Hepatocyte (in vitro differentiated cells): ENCODE data around the gene ENO2. TPM values are rescaled to one million over a fixed set of nuclear protein-coding genes. Genes with fewer than 3 reads are reported as not detected.
"Not testable (repeated sequence)": the region's sequence is repeated elsewhere in the genome, so short reads cannot be mapped to it uniquely, and the experiment has no call there.

Source experiments
- DNase-seq: peaks from one replicate; pipeline ENCODE4 v3.0.0-alpha.2; 2016; ENCODE audit warnings: low spot score
- H2AFZ ChIP-seq: fragments of 200-600 bp; sonication (generic); 2 replicates; pipeline ENCODE4 v1.6.0; 2016; ENCODE audit warnings: antibody characterized with exemption, mild to moderate bottlenecking
- H3K27ac ChIP-seq: fragments of 200-600 bp; sonication (generic); 2 replicates; pipeline ENCODE4 v1.5.1; 2016; ENCODE audit warnings: mild to moderate bottlenecking
- H3K27me3 ChIP-seq: fragments of 200-600 bp; sonication (generic); 2 replicates; pipeline ENCODE4 v1.6.1; 2016
- H3K36me3 ChIP-seq: fragments of 200-600 bp; sonication (generic); replicated peaks from 2 replicates; pipeline ENCODE4 v1.5.1; 2016; ENCODE audit warnings: low read depth; ENCODE audit not compliant: insufficient read depth
- H3K4me1 ChIP-seq: fragments of 200-600 bp; sonication (generic); 2 replicates; pipeline ENCODE4 v1.5.1; 2016; ENCODE audit warnings: mild to moderate bottlenecking, moderate library complexity; ENCODE audit not compliant: insufficient read depth
- H3K4me2 ChIP-seq: fragments of 200-600 bp; sonication (generic); 2 replicates; pipeline ENCODE4 v1.6.0; 2016
- H3K4me3 ChIP-seq: fragments of 200-600 bp; sonication (generic); 2 replicates; pipeline ENCODE4 v1.5.1; 2016; ENCODE audit warnings: mild to moderate bottlenecking
- H3K79me2 ChIP-seq: fragments of 200-600 bp; sonication (generic); 2 replicates; pipeline ENCODE4 v1.6.0; 2017; ENCODE audit warnings: mild to moderate bottlenecking
- H3K9me2 ChIP-seq: fragments of 200-600 bp; sonication (generic); replicated peaks from 2 replicates; pipeline ENCODE4 v1.6.0; 2017; ENCODE audit warnings: mild to moderate bottlenecking; ENCODE audit not compliant: insufficient read depth
- H3K9me3 ChIP-seq: fragments of 200-600 bp; sonication (generic); 2 replicates; pipeline ENCODE4 v1.5.1; 2016; ENCODE audit warnings: low read depth, mild to moderate bottlenecking
- H4K20me1 ChIP-seq: fragments of 200-600 bp; sonication (generic); 2 replicates; pipeline ENCODE4 v1.6.0; 2016; ENCODE audit warnings: mild to moderate bottlenecking; ENCODE audit not compliant: insufficient read depth, poor library complexity, severe bottlenecking
- CTCF ChIP-seq: fragments of 200-600 bp; sonication (generic); IDR thresholded peaks from 2 replicates; pipeline ENCODE4 v1.5.1; 2016; ENCODE audit warnings: antibody characterized with exemption, mild to moderate bottlenecking; ENCODE audit not compliant: poor library complexity
- EZH2 ChIP-seq: fragments of 200-600 bp; sonication (generic); IDR thresholded peaks from 2 replicates; pipeline ENCODE4 v1.6.1; 2016; ENCODE audit warnings: antibody characterized with exemption, mild to moderate bottlenecking, borderline replicate concordance
- EZH2phosphoT487 ChIP-seq: fragments of 200-600 bp; sonication (generic); IDR thresholded peaks from one replicate; pipeline ENCODE4 v1.6.1; 2018; ENCODE audit warnings: antibody characterized with exemption, mild to moderate bottlenecking, low read depth, moderate library complexity; ENCODE audit not compliant: unreplicated experiment, severe bottlenecking
- WGBS: methylation state at CpG from one replicate; pipeline ENCODE4 v1.1.6; 2016; ENCODE audit warnings: low lambda C conversion rate; ENCODE audit errors: missing lambda C conversion rate; 5-methylcytosine and 5-hydroxymethylcytosine counted together
- polyA plus RNA-seq: library from polyadenylated mRNA; unstranded; fragments of >200 nt; fragmentation: Nextera tagmentation; extraction: Ambion mirVana; gene quantifications from 2 replicates; pipeline ENCODE4 v1.2.1, GENCODE V29; 2016
- total RNA-seq: library from RNA; depleted of rRNA; stranded (reverse); fragments of >200 nt; gene quantifications from 2 replicates; pipeline ENCODE4 v1.2.3, GENCODE V29; 2014

The ENO2 gene
- total and polyA plus RNA-seq, 2 experiments from 2014 or later: 11.8 to 14.2 TPM

DNA sequence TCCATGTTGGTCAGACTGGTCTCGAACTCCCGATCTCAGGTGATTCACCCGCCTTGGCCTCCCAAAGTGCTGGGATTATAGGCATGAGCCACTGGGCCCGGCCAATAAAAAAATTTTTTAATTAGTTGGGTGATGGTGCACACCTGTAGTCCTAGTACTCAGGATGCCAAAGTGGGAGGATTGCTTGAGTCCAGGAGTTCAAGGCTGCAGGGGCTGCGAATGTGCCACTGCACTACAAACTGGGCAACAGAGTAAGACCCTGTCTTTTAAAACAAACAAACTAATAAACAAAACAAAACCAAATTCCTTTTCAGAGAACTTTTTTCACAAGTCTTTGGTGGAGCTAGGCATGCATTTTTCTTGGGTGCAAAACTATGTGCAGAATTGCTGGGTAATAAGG, 31.1 kb upstream of the ENO2 start:
- Histone ChIP-seq H3K9me2 (no peaks in the 10 kb centered on the region), H3K27me3 (no peaks in the 10 kb centered on the region), H3K4me3 (no peak overlapping the region), H3K9me3 (no peaks in the 10 kb centered on the region), H3K36me3 (peaks cover 3% of the 10 kb centered on the region), H3K79me2 (no peaks in the 10 kb centered on the region), H2AFZ (no peak overlapping the region), H3K27ac (no peak overlapping the region), H3K4me2 (no peak overlapping the region), H3K4me1 (peaks cover 18% of the 10 kb centered on the region), H4K20me1 (no peaks in the 10 kb centered on the region)
- TF ChIP-seq EZH2 (no peak), EZH2phosphoT487 (no peak)
- 98% methylated on average over 5 of the region's 5 CpGs for WGBS
- no peak for DNase-seq

GRCh38 chr12:6883683-6884082, 30.7 kb upstream of the ENO2 start:
- Histone ChIP-seq H3K79me2 (no peaks in the 10 kb centered on the region), H2AFZ (no peak overlapping the region), H3K4me1 (peaks cover 18% of the 10 kb centered on the region), H3K4me2 (no peak overlapping the region), H3K9me2 (no peaks in the 10 kb centered on the region), H4K20me1 (no peaks in the 10 kb centered on the region), H3K36me3 (peaks cover 3% of the 10 kb centered on the region), H3K27me3 (no peaks in the 10 kb centered on the region), H3K4me3 (no peak overlapping the region), H3K27ac (no peak overlapping the region), H3K9me3 (no peaks in the 10 kb centered on the region)
- DNase-seq: no peak
- 94% methylated on average over 11 of the region's 11 CpGs for WGBS
- TF ChIP-seq EZH2 (no peak), CTCF (no peak), EZH2phosphoT487 (no peak)

GRCh38 chr12:6884539-6884938, 29.8 kb upstream of the ENO2 start:
- 78% methylated on average over 22 of the region's 22 CpGs for WGBS
- H3K79me2 ChIP-seq: no peaks in the 10 kb centered on the region

GRCh38 chr12:6886206-6886999, 28.0 kb upstream of the ENO2 start:
- H3K36me3 ChIP-seq, H3K9me3 ChIP-seq, DNase-seq, H4K20me1 ChIP-seq, H3K27me3 ChIP-seq, H3K79me2 ChIP-seq, H3K9me2 ChIP-seq, H3K4me3 ChIP-seq: not testable (repeated sequence)
- peak overlapping the region; percentile 18 for H2AFZ ChIP-seq
- H3K4me2 ChIP-seq: peak overlapping the region; percentile 55
- H3K27ac ChIP-seq: peak overlapping the region; percentile 93
- 32% methylated on average over 12 of the region's 15 CpGs for WGBS
- peaks cover 12% of the 10 kb centered on the region for H3K4me1 ChIP-seq

More at GRCh38 chr12:6884539-6884938, 29.8 kb upstream of the ENO2 start:
- Histone ChIP-seq H3K9me2 (no peaks in the 10 kb centered on the region), H3K9me3 (no peaks in the 10 kb centered on the region), H3K4me3 (no peak overlapping the region), H2AFZ (no peak overlapping the region), H3K27me3 (no peaks in the 10 kb centered on the region), H3K4me2 (no peak overlapping the region), H3K27ac (peak overlapping the region; percentile 93), H4K20me1 (no peaks in the 10 kb centered on the region), H3K4me1 (peaks cover 18% of the 10 kb centered on the region), H3K36me3 (peaks cover 3% of the 10 kb centered on the region)
- DNase-seq: no peak
- TF ChIP-seq CTCF (no peak), EZH2 (no peak), EZH2phosphoT487 (no peak)
